GM18951 (cell line): Measurements from ENCODE around the gene MARCKS.

Experiments
- POLR2A ChIP-seq: IDR thresholded peaks from 4 replicates; pipeline ENCODE4 v1.6.1; 2011; ENCODE audit warnings: mild to moderate bottlenecking; ENCODE audit not compliant: insufficient read length, insufficient read depth; ENCODE audit errors: extremely low read depth
- in situ Hi-C: fragments of 300-500 bp; cut with MboI; formaldehyde crosslinking; loops from one replicate; pipeline ENCODE4 v1.12.0; 2022; ENCODE audit warnings: low sequenced_read_pairs, mixed read lengths, inconsistent platforms; ENCODE audit not compliant: unreplicated experiment

The MARCKS gene

GRCh38 chr6:113830140-113830539, 27.0 kb upstream of the MARCKS start:
- in situ Hi-C loops = no loop called here
- no peak for TF ChIP-seq POLR2A

GRCh38 chr6:113833537-113833936, 23.6 kb upstream of the MARCKS start:
- in situ Hi-C loops = no loop called here
- no peak for TF ChIP-seq POLR2A

GRCh38 chr6:113837170-113837569, 20.0 kb upstream of the MARCKS start:
- no peak for TF ChIP-seq POLR2A
- in situ Hi-C loops = no loop called here

GRCh38 chr6:113842165-113842564, 15.0 kb upstream of the MARCKS start:
- in situ Hi-C loops = no loop called here
- no peak for TF ChIP-seq POLR2A

DNA sequence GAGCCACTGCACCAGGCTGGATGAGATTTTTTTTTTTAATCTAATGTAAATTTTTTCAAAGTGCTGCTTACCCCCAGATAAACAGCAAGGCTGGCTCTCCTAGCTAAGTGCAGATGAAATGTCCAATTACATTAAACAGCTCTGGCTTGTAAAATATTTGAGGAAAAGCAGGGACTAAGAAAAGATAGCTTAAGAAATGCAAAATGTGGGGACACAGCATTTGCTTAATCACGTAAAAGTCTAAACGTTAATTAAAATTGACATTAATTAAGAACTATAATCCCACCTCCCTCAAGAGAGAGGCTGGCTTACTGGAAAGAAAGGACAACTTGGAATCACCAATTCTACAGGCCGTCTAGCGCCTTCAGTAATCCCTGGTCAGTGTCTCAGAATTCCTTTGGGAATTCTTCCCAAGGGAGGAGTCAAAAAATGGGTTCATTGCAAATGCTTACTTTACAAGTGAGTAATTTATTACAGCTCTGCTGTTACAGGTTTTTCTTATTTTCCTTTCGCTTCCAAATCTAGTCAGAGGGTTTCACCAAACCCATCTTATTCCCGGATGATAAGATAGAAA, 13.6 kb upstream of the MARCKS start:
- no peak for TF ChIP-seq POLR2A
- in situ Hi-C loops = no loop called here

- in situ Hi-C loops = no loop called here
- no peak for TF ChIP-seq POLR2A
These were observed 10.6 kb upstream of the MARCKS start for GRCh38 chr6:113846577-113846976.

DNA sequence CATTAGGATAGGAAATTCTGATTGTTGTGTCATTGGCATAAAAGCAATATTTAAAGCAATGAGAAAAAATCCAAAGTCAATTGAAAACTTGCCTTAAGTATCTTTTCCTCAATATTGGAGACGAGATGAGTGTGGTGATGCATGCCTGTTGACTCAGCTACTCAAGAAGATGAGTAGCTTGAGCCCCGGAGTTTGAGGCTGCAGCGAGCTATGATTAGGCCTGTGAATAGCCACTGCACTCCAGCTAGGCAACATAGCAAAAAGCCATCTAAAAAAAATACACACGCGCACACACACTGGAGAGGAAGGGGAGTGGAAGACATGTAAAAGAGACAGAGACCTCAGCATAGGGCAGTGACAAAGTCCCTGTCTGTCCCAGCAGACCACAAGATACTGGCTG, 9.7 kb upstream of the MARCKS start:
- in situ Hi-C loops = no loop called here
- TF ChIP-seq POLR2A = no peak

DNA sequence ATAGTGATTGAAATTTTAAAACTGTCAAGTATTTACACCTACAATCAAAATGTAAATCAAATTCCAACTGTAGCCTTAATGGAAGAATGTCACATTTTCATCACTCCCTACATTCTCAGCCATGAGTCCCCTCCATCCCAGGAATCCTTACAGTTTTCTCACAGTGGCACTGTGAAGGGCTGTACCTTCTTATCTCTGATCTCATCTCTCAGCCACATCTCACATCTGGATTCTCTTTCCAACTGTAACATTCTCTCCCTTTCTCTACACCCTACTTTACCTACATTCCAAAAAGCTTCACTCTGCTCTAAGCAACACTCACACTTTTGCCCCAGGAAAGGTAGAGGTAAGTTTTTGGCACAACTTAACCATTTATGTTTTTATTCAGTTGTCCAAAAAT, 8.9 kb upstream of the MARCKS start:
- no peak for TF ChIP-seq POLR2A
- in situ Hi-C loops = no loop called here

- TF ChIP-seq POLR2A = no peak
- in situ Hi-C loops = no loop called here
These were observed 8.3 kb upstream of the MARCKS start for GRCh38 chr6:113848811-113849210.

DNA sequence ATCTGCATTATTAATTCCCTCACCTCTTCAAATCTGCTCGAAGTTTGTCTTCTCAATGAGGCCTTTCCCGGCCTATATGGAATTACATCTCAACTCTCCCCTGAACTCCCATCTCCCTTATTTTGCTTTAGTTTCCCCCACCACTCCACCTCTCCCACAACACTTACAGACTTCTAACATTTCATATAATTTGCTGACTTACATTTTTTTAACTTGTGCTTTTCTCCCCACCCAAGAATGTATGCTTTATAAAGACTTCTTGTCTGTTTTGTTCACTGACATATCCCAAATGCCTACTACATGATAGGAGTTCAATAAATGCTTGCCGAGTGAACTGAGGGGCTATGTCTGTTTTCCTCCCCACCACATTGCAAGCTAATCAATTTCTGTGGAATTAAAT, 3.9 kb upstream of the MARCKS start:
- TF ChIP-seq POLR2A = no peak
- in situ Hi-C loops = loop anchor here (25.0 kb wide), 1 partner anchor 216 kb away; no protein-coding TSS in a partner anchor

DNA sequence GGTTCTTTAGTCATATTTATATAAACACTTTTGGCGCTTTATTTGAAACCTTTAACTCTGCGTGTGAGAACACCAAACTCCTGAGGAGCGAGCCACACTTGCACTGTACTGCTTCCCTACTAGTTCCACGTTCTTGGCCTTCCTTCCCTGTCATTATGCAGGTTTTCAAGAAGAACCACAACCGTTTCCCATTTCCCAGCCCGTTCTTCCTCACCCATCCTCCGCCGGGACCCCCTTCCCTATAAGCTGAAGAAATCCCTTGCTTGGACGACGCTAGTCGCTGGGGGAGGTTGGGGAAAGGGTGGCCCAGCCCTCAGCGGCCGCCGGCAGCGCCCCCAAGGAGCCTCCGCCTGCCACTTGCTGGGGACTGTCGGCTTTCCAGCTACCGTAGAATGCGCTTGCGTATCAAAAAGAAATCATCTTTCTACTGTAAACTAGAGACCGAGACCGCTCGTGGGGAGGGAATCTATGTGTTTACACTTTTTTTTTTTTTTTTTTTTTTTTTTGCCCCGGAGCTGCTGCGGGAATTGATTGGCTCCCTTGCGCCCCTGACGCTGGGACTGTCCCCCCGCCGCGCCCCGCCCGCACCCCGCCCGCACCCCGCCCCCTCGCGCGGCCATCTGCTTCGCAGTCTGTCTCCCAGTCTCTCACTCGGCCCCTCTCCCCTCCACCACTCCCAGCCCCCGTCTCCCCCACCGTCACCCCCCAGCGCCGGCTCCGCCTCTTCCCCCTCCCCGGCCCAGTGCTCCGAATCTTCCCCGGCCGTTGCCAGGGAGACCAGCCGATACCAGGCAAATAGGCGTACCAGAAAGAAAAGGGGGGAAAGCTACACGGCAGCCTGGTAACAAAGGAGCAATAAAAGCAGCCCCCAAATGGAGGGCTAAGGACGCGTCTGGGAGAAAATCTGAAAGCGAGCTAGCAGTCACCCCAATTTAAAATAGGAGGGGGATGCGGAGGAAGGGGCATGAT, 2.3 kb upstream of the MARCKS start:
- no peak for TF ChIP-seq POLR2A
- in situ Hi-C loops = loop anchor here (25.0 kb wide), 1 partner anchor 218 kb away; no protein-coding TSS in a partner anchor

DNA sequence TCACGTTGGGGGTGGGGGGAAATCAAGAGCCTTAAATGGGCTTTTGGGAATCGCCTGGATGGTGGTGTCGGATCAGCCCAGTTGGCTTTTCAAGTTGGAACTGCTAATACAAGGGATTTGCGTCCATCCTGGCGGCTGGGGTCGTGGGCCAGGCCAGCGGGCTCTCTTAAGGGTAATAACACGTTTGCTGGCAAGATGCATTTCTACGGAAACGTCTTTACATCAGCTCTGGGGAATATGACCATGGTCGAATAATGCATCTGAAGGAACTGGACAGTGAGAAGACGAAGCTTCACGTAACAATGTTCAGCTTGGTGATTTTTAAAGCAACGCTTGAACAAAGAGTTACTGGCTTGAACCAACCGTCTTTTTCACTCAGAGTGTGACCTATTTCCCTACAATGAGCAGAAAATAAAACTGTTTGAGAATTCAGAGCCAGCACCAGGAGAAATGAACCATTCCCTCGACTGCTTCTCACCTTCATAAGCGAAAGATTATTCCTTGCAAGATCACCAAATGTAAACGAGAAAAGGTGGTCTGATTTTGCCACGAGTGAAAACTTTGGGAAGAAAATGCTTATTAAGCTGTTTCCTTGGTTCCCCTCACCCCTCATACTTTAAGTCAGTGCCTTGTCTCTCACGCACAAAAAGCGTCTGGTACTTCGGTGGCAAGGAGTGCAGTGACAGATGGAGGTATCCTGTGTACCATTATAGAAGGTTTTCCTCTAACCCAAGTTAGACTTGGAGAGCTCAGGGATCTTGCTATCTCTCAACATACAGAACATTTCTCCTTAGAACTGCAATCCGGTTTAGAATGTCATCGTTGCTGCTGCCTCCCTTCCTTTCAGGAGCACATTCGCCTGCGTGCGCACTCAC, 1.4 kb upstream of the MARCKS start:
- in situ Hi-C loops = loop anchor here (25.0 kb wide), 1 partner anchor 218 kb away; no protein-coding TSS in a partner anchor
- TF ChIP-seq POLR2A = no peak

GRCh38 chr6:113856375-113856624, 845 bp upstream of the MARCKS start:
- in situ Hi-C loops = loop anchor here (25.0 kb wide), 1 partner anchor 219 kb away; no protein-coding TSS in a partner anchor
- no peak for TF ChIP-seq POLR2A
